Measurements from ENCODE around the gene KLHDC4.

Gene KLHDC4

GRCh38 chr16:87715658-87716057 lies 50.1 kb downstream of the KLHDC4 start:
- no peak for DNase-seq

- DNase-seq, result no peak
Observed at GRCh38 chr16:87715231-87715630, 50.6 kb downstream of the KLHDC4 start.

GRCh38 chr16:87713451-87714229 lies 52.1 kb downstream of the KLHDC4 start:
- no peak for DNase-seq

GRCh38 chr16:87712184-87712762 lies 53.5 kb downstream of the KLHDC4 start:
- DNase-seq, result no peak

GRCh38 chr16:87710887-87711286 lies 54.9 kb downstream of the KLHDC4 start:
- no peak for DNase-seq

- DNase-seq, result no peak
Observed at GRCh38 chr16:87709677-87710076, 56.1 kb downstream of the KLHDC4 start.

- DNase-seq, result no peak
Observed at GRCh38 chr16:87708881-87709638, 56.7 kb downstream of the KLHDC4 start.

GRCh38 chr16:87707714-87708580 lies 57.8 kb downstream of the KLHDC4 start:
- DNase-seq, result no peak

GRCh38 chr16:87707097-87707496 lies 58.7 kb downstream of the KLHDC4 start:
- no peak for DNase-seq

GRCh38 chr16:87706278-87707000 lies 59.3 kb downstream of the KLHDC4 start:
- DNase-seq, result no peak

GRCh38 chr16:87705771-87706277 lies 60.0 kb downstream of the KLHDC4 start:
- peak in 1 of 2 donors; percentile 27 for DNase-seq

GRCh38 chr16:87704754-87705353 lies 60.9 kb downstream of the KLHDC4 start:
- peak in 1 of 2 donors; percentile 41 for DNase-seq

- no peak for DNase-seq
Observed at GRCh38 chr16:87703835-87704375, 61.9 kb downstream of the KLHDC4 start.

- no peak for DNase-seq
Observed at GRCh38 chr16:87703071-87703470, 62.7 kb downstream of the KLHDC4 start.

GRCh38 chr16:87702325-87702811 lies 63.4 kb downstream of the KLHDC4 start:
- DNase-seq, result no peak

GRCh38 chr16:87701505-87701921 lies 64.3 kb downstream of the KLHDC4 start:
- no peak for DNase-seq

GRCh38 chr16:87701078-87701460 lies 64.7 kb downstream of the KLHDC4 start:
- DNase-seq, result no peak

GRCh38 chr16:87700406-87701077 lies 65.2 kb downstream of the KLHDC4 start:
- DNase-seq, result no peak

GRCh38 chr16:87698676-87699199 lies 67.0 kb downstream of the KLHDC4 start:
- no peak for DNase-seq

- DNase-seq, result no peak
Observed at GRCh38 chr16:87698241-87698640, 67.5 kb downstream of the KLHDC4 start.

All from hippocampal formation (tissue), 2 donors.